GM12801 (cell line): Measurements from ENCODE around the gene FAM111A.

ENCODE experiments used
- CTCF ChIP-seq: IDR thresholded peaks from one replicate; pipeline ENCODE4 v1.5.1; 2011; ENCODE audit warnings: control low read depth; ENCODE audit not compliant: insufficient read length; ENCODE audit errors: extremely low read depth

The FAM111A gene

GRCh38 chr11:59142530-59143507, at the start of gene FAM111A:
TSS of gene FAM111A (plus strand) at chr11:59142856. CDS start at chr11:59148873, 6,017 bp downstream.
- TF ChIP-seq CTCF: no peak

- no peak for TF ChIP-seq CTCF
Measured at GRCh38 chr11:59097113-59097708, 45.4 kb upstream of the FAM111A start.

- TF ChIP-seq CTCF: no peak
Measured at GRCh38 chr11:59102259-59102765, 40.3 kb upstream of the FAM111A start.

- TF ChIP-seq CTCF: no peak
Measured at GRCh38 chr11:59106363-59107336, 36.0 kb upstream of the FAM111A start, which contains the start of gene FAM111B. TSS of gene FAM111B (plus strand) at chr11:59107237. CDS start at chr11:59109626, 2,389 bp downstream.

- TF ChIP-seq CTCF: no peak
Measured at GRCh38 chr11:59112494-59112893, 30.2 kb upstream of the FAM111A start.

- TF ChIP-seq CTCF: no peak
Measured at GRCh38 chr11:59114344-59114743, 28.3 kb upstream of the FAM111A start.

- TF ChIP-seq CTCF: no peak
Measured at GRCh38 chr11:59115553-59115952, 27.1 kb upstream of the FAM111A start.
